Stimulated activated CD8-positive, alpha-beta memory T cell treated with anti-CD3 and anti-CD28 coated beads, Interleukin-15, amount 100 ng/mL, for 1 hour (primary cell): ENCODE data around the gene PDE4D.

ENCODE experiments used
- DNase-seq: peaks from one replicate; pipeline ENCODE4 v3.0.0-alpha.2; 2020; ENCODE audit warnings: low read depth

PDE4D gene

GRCh38 chr5:59140133-59140532 lies 753.4 kb downstream of the PDE4D start:
- no peak for DNase-seq

GRCh38 chr5:59139695-59140094 lies 753.8 kb downstream of the PDE4D start:
- DNase-seq: no peak

- no peak for DNase-seq
These were observed 755.0 kb downstream of the PDE4D start for GRCh38 chr5:59138509-59138908.

GRCh38 chr5:59137846-59138245 lies 755.7 kb downstream of the PDE4D start:
- no peak for DNase-seq

GRCh38 chr5:59136549-59136948 lies 757.0 kb downstream of the PDE4D start:
- no peak for DNase-seq

- no peak for DNase-seq
These were observed 758.9 kb downstream of the PDE4D start for GRCh38 chr5:59134471-59135163.

- no peak for DNase-seq
These were observed 759.7 kb downstream of the PDE4D start for GRCh38 chr5:59133764-59134261.

GRCh38 chr5:59132131-59132530 lies 761.4 kb downstream of the PDE4D start:
- no peak for DNase-seq

GRCh38 chr5:59130431-59130830 lies 763.1 kb downstream of the PDE4D start:
- DNase-seq: no peak

- no peak for DNase-seq
These were observed 764.8 kb downstream of the PDE4D start for GRCh38 chr5:59128646-59129290.

GRCh38 chr5:59126708-59127573 lies 766.6 kb downstream of the PDE4D start:
- no peak for DNase-seq

GRCh38 chr5:59126016-59126707 lies 767.4 kb downstream of the PDE4D start:
- DNase-seq: no peak

GRCh38 chr5:59125011-59125961 lies 768.2 kb downstream of the PDE4D start:
- DNase-seq: no peak

- DNase-seq: no peak
These were observed 769.6 kb downstream of the PDE4D start for GRCh38 chr5:59123595-59124561.

- no peak for DNase-seq
These were observed 774.0 kb downstream of the PDE4D start for GRCh38 chr5:59119480-59119879.

- no peak for DNase-seq
These were observed 776.2 kb downstream of the PDE4D start for GRCh38 chr5:59117320-59117719.

GRCh38 chr5:59116231-59116865 lies 777.2 kb downstream of the PDE4D start:
- DNase-seq: no peak

- DNase-seq: no peak
These were observed 778.2 kb downstream of the PDE4D start for GRCh38 chr5:59115345-59115744.

GRCh38 chr5:59109383-59109782 lies 784.1 kb downstream of the PDE4D start:
- DNase-seq: no peak
